ENCODE data around the gene EBF3.

EBF3 gene

GRCh38 chr10:129963641-129964501 lies at the start of gene EBF3:
TSS of gene EBF3 (minus strand) at chr10:129964274. CDS start at chr10:129963768, 506 bp downstream.
- no peak for DNase-seq

- no peak for DNase-seq
Measured at GRCh38 chr10:130013335-130014262, 49.5 kb upstream of the EBF3 start.

GRCh38 chr10:130012129-130012528 lies 48.1 kb upstream of the EBF3 start:
- DNase-seq, result no peak

GRCh38 chr10:130010653-130011052 lies 46.6 kb upstream of the EBF3 start:
- no peak for DNase-seq

GRCh38 chr10:130009228-130009627 lies 45.2 kb upstream of the EBF3 start:
- DNase-seq, result no peak

- no peak for DNase-seq
Measured at GRCh38 chr10:130003787-130004613, 39.9 kb upstream of the EBF3 start.

GRCh38 chr10:130003166-130003565 lies 39.1 kb upstream of the EBF3 start:
- DNase-seq, result no peak

- no peak for DNase-seq
Measured at GRCh38 chr10:130002606-130003005, 38.5 kb upstream of the EBF3 start.

- DNase-seq, result no peak
Measured at GRCh38 chr10:130000918-130001317, 36.8 kb upstream of the EBF3 start.

GRCh38 chr10:129999140-129999539 lies 35.1 kb upstream of the EBF3 start:
- no peak for DNase-seq

- DNase-seq, result no peak
Measured at GRCh38 chr10:129993621-129994020, 29.5 kb upstream of the EBF3 start.

GRCh38 chr10:129992356-129992755 lies 28.3 kb upstream of the EBF3 start:
- DNase-seq, result no peak

- DNase-seq, result no peak
Measured at GRCh38 chr10:129982825-129983224, 18.8 kb upstream of the EBF3 start.

- DNase-seq, result no peak
Measured at GRCh38 chr10:129978980-129979379, 14.9 kb upstream of the EBF3 start.

- DNase-seq, result no peak
Measured at GRCh38 chr10:129978322-129978721, 14.2 kb upstream of the EBF3 start.

- no peak for DNase-seq
Measured at GRCh38 chr10:129977794-129978193, 13.7 kb upstream of the EBF3 start.

- no peak for DNase-seq
Measured at GRCh38 chr10:129973674-129974059, 9.6 kb upstream of the EBF3 start.

GRCh38 chr10:129972966-129973673 lies 9.0 kb upstream of the EBF3 start:
- no peak for DNase-seq

GRCh38 chr10:129972145-129972965 lies 8.3 kb upstream of the EBF3 start:
- DNase-seq, result no peak

- DNase-seq, result no peak
Measured at GRCh38 chr10:129971381-129972144, 7.5 kb upstream of the EBF3 start.
